Heart right ventricle (tissue), 16 donors: ENCODE data around the gene MYH14. TPM values are rescaled to one million over a fixed set of nuclear protein-coding genes. Genes with fewer than 3 reads are reported as not detected.
A peak's percentile ranks its signal among the peaks of the same experiment; 100 is the strongest.

ENCODE experiments used
- ATAC-seq, 8 donors: fragments of 200-7000 bp; cut with Tn5 transposase; one replicate each; pipeline ENCODE4 v1.9.1; 2020; ENCODE audit warnings: mild to moderate bottlenecking in 8 of 8, moderate library complexity in 8 of 8, moderate number of reproducible peaks in 1 of 8
- DNase-seq, 2 donors: peaks; one replicate each; pipeline ENCODE4 v3.0.0-alpha.2; 2020
- H3K27ac ChIP-seq, 10 donors: fragments of 200-600 bp; sonication (generic) in 2 of 10; one replicate each; pipeline versions ENCODE4 v1.5.0 to v1.8.0; 2020 to 2022; ENCODE audit warnings: mild to moderate bottlenecking in 3 of 10
- H3K27me3 ChIP-seq, 7 donors: fragments of 200-600 bp; one replicate each; pipeline ENCODE4 v1.8.0; 2021 to 2022; ENCODE audit warnings: mild to moderate bottlenecking in 2 of 7
- H3K36me3 ChIP-seq, 9 donors: fragments of 200-600 bp; sonication (generic) in 1 of 9; one replicate each; pipeline versions ENCODE4 v1.5.0 to v1.8.0; 2020 to 2022; ENCODE audit warnings: mild to moderate bottlenecking in 2 of 9
- H3K4me1 ChIP-seq, 9 donors: fragments of 200-600 bp; sonication (generic) in 1 of 9; one replicate each; pipeline versions ENCODE4 v1.5.0 to v1.8.0; 2020 to 2022; ENCODE audit warnings: mild to moderate bottlenecking in 4 of 9
- H3K4me3 ChIP-seq, 10 donors: fragments of 200-600 bp; sonication (generic) in 2 of 10; one replicate each; pipeline versions ENCODE4 v1.5.0 to v1.8.0; 2020 to 2022; ENCODE audit warnings: mild to moderate bottlenecking in 7 of 10, moderate library complexity in 2 of 10
- H3K9me3 ChIP-seq, 11 donors: fragments of 200-600 bp in 10 of 11; sonication (generic) in 2 of 11; one replicate each; pipeline versions ENCODE4 v1.5.0 to v1.8.0; 2013 to 2022; ENCODE audit warnings: mild to moderate bottlenecking in 2 of 11, control low read depth in 1 of 11, moderate library complexity in 1 of 11
- CTCF ChIP-seq, 9 donors: fragments of 200-600 bp; sonication (generic) in 2 of 9; IDR thresholded peaks; one replicate each; pipeline versions ENCODE4 v1.5.0 to v1.8.0; 2021 to 2022; ENCODE audit warnings: antibody characterized with exemption in 9 of 9, mild to moderate bottlenecking in 5 of 9, moderate library complexity in 1 of 9
- WGBS, 2 donors: extraction: QIAGEN DNeasy Blood & Tissue Kit; methylation state at CpG; one replicate each; pipeline ENCODE4 v1.1.7; 2013; ENCODE audit warnings: inconsistent platforms in 1 of 2; 5-methylcytosine and 5-hydroxymethylcytosine counted together
- intact Hi-C, 10 donors: fragments of 100-400 bp; cut with DNase I; formaldehyde crosslinking; loops; one replicate each; pipeline versions ENCODE4 v1.11.1 to v1.14.2; 2022
- polyA plus RNA-seq, 2 donors: library from polyadenylated mRNA; stranded (reverse); fragments of 200-250 nt; gene quantifications; one replicate each; pipeline ENCODE4 v1.2.3, GENCODE V29; 2013
- total RNA-seq, 10 donors: library from RNA; stranded (reverse); fragmentation: NEBNext Ultra II Directional in 3 of 10; extraction: Animal tissue kit (Norgen Biotek cat#: 25700) in 3 of 10; gene quantifications; one replicate each; pipeline versions ENCODE4 v1.2.1 to v1.2.4, GENCODE V29; 2021 to 2023
- donor health status: Arrhythmogenic right ventricular cardiomyopathy.
- donor health status: ischemic (EF 13 %, LVEDD 7.1; RV severe dilation, severe dysfunction).
- donor health status: healthy with polysubstance abuse.
- donor health status: DM: no; HTN: yes; CAD: no.
- donor health status: DM: no; HTN: no; CAD: no.
- donor health status: ischemic (EF 25% LVEDD 6.9; RV normal size, moderate dysfunction).
- donor health status: ischemic (EF 25% LVEDD 5.7; RV mildly dilated, moderate dysfunction).
- donor health status: healthy.
- donor health status: DM: yes; HTN: yes; CAD: no.
- donor health status: Ischemic cardiomyopathy.
- donor health status: ischemic (EF 35%, LVEDD 5.7; RV mildly dilated, moderate dysfunction).
- donor health status: nonischemic (EF 11% LVEDD 7.7; RV severe dilation, severe dysfunction).
- donor health status: DM: yes; HTN: yes; CAD: no.
- donor health status: PGD.
- donor health status: ischemic (EF 29% LVEDD 5.4; RV normal size, mild dysfunction).
- donor health status: nonischemic (EF 23%, LVEDD 6.1; RV moderate dilation, normal function).

Gene MYH14
- total and polyA plus RNA-seq, 12 donors, result 29.3 to 149 (median 102) TPM

DNA sequence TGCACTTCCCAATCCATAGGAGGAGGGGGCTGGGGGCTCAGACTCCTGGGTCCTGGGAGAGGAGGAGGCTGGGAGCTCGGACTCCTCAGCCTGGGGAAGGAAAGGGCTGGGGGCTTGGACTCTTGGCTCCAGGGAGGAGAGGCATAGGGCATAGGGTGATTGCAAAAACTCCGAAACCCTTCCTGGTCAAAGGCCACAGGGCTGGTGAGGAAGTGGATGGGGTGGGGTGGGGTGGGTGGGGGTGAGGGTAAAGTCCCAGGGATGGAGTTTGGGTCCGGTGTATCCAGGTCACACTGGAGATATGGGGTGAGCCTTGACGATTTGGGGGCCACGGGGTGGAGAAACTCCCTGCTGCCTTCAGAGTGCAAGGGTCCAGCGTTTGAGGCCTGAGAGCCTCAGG is 2.8 kb downstream of the MYH14 start:
- H3K9me3 ChIP-seq, result peaks cover 0 to 5% (median 0%) of the 10 kb centered on the region in 11 donors
- H3K27me3 ChIP-seq, result peaks cover 6 to 49% (median 38%) of the 10 kb centered on the region in 7 donors
- no peak for TF ChIP-seq CTCF (IDR thresholded peaks at IDR 0.05)
- peaks cover 0 to 8% (median 0%) of the 10 kb centered on the region in 9 donors for H3K36me3 ChIP-seq
- 74 to 79% methylated on average over 6 of the region's 6 CpGs for WGBS, 2 donors
- H3K4me1 ChIP-seq, result peaks cover 0 to 28% (median 11%) of the 10 kb centered on the region in 9 donors
- ATAC-seq (no peak), DNase-seq (no peak)
- no peak overlapping the region for H3K4me3 ChIP-seq
- H3K27ac ChIP-seq, result no peak overlapping the region
- intact Hi-C loops, result no loop called here

- intact Hi-C loops, result no loop called here
- no peak for ATAC-seq
Measured at GRCh38 chr19:50207730-50208129, 4.3 kb downstream of the MYH14 start.

GRCh38 chr19:50209131-50209530 is 5.7 kb downstream of the MYH14 start:
- Histone ChIP-seq H3K27ac (no peak overlapping the region), H3K36me3 (peaks cover 0 to 20% (median 0%) of the 10 kb centered on the region in 9 donors), H3K27me3 (peaks cover 0 to 20% (median 19%) of the 10 kb centered on the region in 7 donors), H3K9me3 (peaks cover 0 to 10% (median 0%) of the 10 kb centered on the region in 11 donors), H3K4me1 (peaks cover 0 to 18% (median 6%) of the 10 kb centered on the region in 9 donors), H3K4me3 (no peak overlapping the region)
- ATAC-seq, result no peak
- intact Hi-C loops, result no loop called here
- 92 to 96% methylated on average over 7 of the region's 7 CpGs for WGBS, 2 donors
- no peak for DNase-seq
- no peak for TF ChIP-seq CTCF (IDR thresholded peaks at IDR 0.05)

More at GRCh38 chr19:50207730-50208129, 4.3 kb downstream of the MYH14 start:
- H3K4me3 ChIP-seq, result no peak overlapping the region
- H3K27ac ChIP-seq, result no peak overlapping the region
- H3K4me1 ChIP-seq, result peaks cover 0 to 26% (median 11%) of the 10 kb centered on the region in 9 donors
- TF ChIP-seq CTCF (IDR thresholded peaks at IDR 0.05), result no peak
- peaks cover 0 to 19% (median 0%) of the 10 kb centered on the region in 9 donors for H3K36me3 ChIP-seq
- WGBS, 2 donors, result 74 to 76% methylated on average over 2 of the region's 2 CpGs
- no peak for DNase-seq
- peaks cover 6 to 34% (median 31%) of the 10 kb centered on the region in 7 donors for H3K27me3 ChIP-seq
- H3K9me3 ChIP-seq, result peaks cover 0 to 10% (median 0%) of the 10 kb centered on the region in 11 donors

DNA sequence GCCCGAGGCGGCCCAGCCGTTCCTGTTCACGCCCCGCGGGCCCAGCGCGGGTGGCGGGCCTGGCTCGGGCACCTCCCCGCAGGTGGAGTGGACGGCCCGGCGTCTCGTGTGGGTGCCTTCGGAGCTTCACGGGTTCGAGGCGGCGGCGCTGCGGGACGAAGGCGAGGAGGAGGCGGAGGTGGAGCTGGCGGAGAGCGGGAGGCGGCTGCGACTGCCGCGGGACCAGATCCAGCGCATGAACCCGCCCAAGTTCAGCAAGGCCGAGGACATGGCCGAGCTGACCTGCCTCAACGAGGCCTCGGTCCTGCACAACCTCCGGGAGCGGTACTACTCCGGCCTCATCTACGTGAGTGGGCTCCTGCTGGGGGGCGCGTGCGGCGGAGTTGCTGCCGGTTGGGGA is 7.0 kb downstream of the MYH14 start:
- 94 to 97% methylated on average over 46 of the region's 46 CpGs for WGBS, 2 donors
- DNase-seq (no peak), ATAC-seq (peak in 1 of 8 donors; percentile 24)
- Histone ChIP-seq H3K4me3 (no peak overlapping the region), H3K27me3 (peaks cover 0 to 17% (median 6%) of the 10 kb centered on the region in 7 donors), H3K4me1 (peaks cover 0 to 5% (median 0%) of the 10 kb centered on the region in 9 donors), H3K36me3 (peaks cover 0 to 20% (median 0%) of the 10 kb centered on the region in 9 donors), H3K27ac (no peak overlapping the region), H3K9me3 (peaks cover 0 to 10% (median 0%) of the 10 kb centered on the region in 11 donors)
- no peak for TF ChIP-seq CTCF (IDR thresholded peaks at IDR 0.05)
- intact Hi-C loops, result no loop called here
